Activated naive CD4-positive, alpha-beta T cell treated with anti-CD3 and anti-CD28 coated beads for 36 hours (primary cell): Measurements from ENCODE around the gene CREBRF. TPM values are rescaled to one million over a fixed set of nuclear protein-coding genes. Genes with fewer than 3 reads are reported as not detected.
A peak's percentile ranks its signal among the peaks of the same experiment; 100 is the strongest.
"Not testable (repeated sequence)": the region's sequence is repeated elsewhere in the genome, so short reads cannot be mapped to it uniquely, and the experiment has no call there.

ENCODE experiments used
- CTCF ChIA-PET: fragments of 350-600 bp; sonication (Branson Sonifier 250); formaldehyde crosslinking; loops from one replicate; lab custom pipeline; 2021; ENCODE audit warnings: antibody characterized with exemption; lab: Charles Lee
- DNase-seq: peaks from one replicate; pipeline ENCODE4 v3.0.0-alpha.2; 2020
- H3K27ac Mint-ChIP-seq: one replicate; pipeline ENCODE4 v1.8.0; 2021; ENCODE audit warnings: mild to moderate bottlenecking, mixed read lengths
- H3K27me3 Mint-ChIP-seq: one replicate; pipeline ENCODE4 v1.8.0; 2021; ENCODE audit warnings: low read depth, mixed read lengths
- H3K36me3 Mint-ChIP-seq: one replicate; pipeline ENCODE4 v1.8.0; 2021; ENCODE audit warnings: low read depth, mixed read lengths
- H3K4me1 Mint-ChIP-seq: one replicate; pipeline ENCODE4 v1.8.0; 2021; ENCODE audit warnings: low read depth, mixed read lengths
- H3K4me3 Mint-ChIP-seq: one replicate; pipeline ENCODE4 v1.8.0; 2021; ENCODE audit warnings: mild to moderate bottlenecking, moderate library complexity, mixed read lengths
- H3K9me3 Mint-ChIP-seq: one replicate; pipeline ENCODE4 v1.8.0; 2021; ENCODE audit warnings: mixed read lengths
- intact Hi-C: fragments of 100-400 bp; cut with micrococcal nuclease; formaldehyde crosslinking; loops from one replicate; pipeline ENCODE4 v1.15.1; 2023
- total RNA-seq, 2 experiments: library from RNA; stranded (reverse); gene quantifications; one replicate each; pipeline ENCODE4 v1.2.3, GENCODE V29; 2021

CREBRF gene
- total RNA-seq, 2 experiments from 2014 or later = 17.0 to 18.3 TPM

DNA sequence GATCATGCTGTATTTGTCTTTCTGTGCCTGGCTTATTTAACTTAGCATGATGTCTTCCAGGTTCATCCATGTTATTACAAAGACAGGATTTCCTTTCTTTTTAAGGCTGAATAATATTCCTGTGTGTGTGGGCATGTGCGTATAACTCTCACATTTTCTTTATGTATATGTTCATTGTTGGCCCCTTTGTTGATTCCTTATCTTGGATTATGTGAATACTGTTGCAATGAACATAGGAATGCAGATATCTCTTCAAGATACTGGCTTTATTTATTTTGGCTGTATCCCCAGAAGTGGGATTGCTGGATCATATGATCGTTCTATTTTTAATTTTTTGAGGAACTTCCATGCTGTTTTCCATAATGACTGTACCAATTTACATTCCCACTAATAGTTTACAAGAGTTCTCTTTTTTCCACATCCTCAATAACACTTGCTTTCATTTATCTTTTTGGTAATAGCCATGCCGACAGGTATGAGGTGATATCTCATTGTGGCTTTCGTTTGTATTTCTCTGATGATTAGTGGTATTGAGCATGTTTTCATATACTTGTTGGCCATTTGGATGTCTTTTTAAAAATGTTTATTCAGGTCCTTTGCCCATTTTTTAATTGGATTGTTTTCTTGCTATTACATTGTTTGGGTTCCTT lies 38.0 kb downstream of the CREBRF start:
- Mint-ChIP-seq H3K27me3 (no peaks in the 10 kb centered on the region), H3K27ac (no peak overlapping the region)

DNA sequence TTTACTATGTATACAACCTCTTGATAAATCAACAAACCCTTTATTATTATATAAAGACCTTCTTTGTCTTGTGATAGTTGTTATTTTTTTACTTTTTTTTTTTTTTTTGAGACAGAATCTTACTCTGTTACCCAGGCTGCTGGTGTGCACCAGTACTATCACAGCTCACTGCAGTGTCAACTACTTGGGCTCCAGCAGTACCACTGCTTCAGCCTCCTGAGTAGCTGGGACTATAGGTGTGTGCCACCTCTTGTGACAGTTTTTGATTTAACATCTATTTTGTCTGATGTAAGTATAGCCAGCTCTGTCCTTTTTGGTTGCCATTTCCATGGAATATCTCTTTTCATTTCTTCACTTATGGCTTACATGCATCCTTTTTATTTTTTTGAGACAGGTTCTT lies 42.6 kb downstream of the CREBRF start:
- H3K4me3 Mint-ChIP-seq = no peak overlapping the region
- peaks cover 8% of the 10 kb centered on the region for H3K9me3 Mint-ChIP-seq
- no peak overlapping the region for H3K27ac Mint-ChIP-seq
- intact Hi-C loops = no loop called here
- H3K4me1 Mint-ChIP-seq = peaks cover 64% of the 10 kb centered on the region
- no peak for DNase-seq
- H3K27me3 Mint-ChIP-seq = no peaks in the 10 kb centered on the region
- CTCF ChIA-PET = no interaction called here
- H3K36me3 Mint-ChIP-seq = peaks cover 17% of the 10 kb centered on the region

More for the DNA sequence above, 38.0 kb downstream of the CREBRF start:
- no peak for DNase-seq
- H3K36me3 Mint-ChIP-seq = peaks cover 8% of the 10 kb centered on the region
- no peaks in the 10 kb centered on the region for H3K9me3 Mint-ChIP-seq
- peaks cover 54% of the 10 kb centered on the region for H3K4me1 Mint-ChIP-seq
- CTCF ChIA-PET = no interaction called here
- intact Hi-C loops = no loop called here
- no peak overlapping the region for H3K4me3 Mint-ChIP-seq

- CTCF ChIA-PET = interaction anchor here (0.6 to 0.8 kb wide), 2 partner anchors 12 to 113 kb away, joined by 3 to 4 read pairs; no protein-coding TSS in a partner anchor
- H3K27me3 Mint-ChIP-seq = no peaks in the 10 kb centered on the region
- no peak overlapping the region for H3K4me3 Mint-ChIP-seq
- H3K36me3 Mint-ChIP-seq = peaks cover 15% of the 10 kb centered on the region
- H3K27ac Mint-ChIP-seq = peak overlapping the region; percentile 74
- H3K9me3 Mint-ChIP-seq = peaks cover 8% of the 10 kb centered on the region
- H3K4me1 Mint-ChIP-seq = peaks cover 61% of the 10 kb centered on the region
- no peak for DNase-seq
- intact Hi-C loops = no loop called here
Observed at GRCh38 chr5:173099461-173099860, 43.3 kb downstream of the CREBRF start.

DNA sequence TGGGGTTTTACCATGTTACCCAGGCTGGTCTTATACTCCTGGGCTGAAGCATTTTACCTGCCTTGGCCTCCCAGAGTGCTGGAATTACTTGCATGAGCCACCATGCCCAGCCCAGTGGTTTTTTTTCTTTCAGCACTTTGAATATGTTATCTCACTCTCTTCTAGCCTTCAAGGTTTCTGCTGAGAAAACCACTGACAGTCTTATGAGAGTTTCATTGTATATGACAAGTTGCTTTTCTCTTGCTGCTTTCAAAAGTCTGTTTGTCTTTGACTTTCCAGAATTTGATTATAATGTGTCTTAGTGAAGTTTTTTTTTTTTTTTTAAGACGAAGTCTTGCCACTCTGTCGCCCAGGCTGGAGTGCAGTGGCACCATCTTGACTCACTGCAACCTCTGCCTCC lies 45.1 kb downstream of the CREBRF start:
- peaks cover 59% of the 10 kb centered on the region for H3K4me1 Mint-ChIP-seq
- H3K36me3 Mint-ChIP-seq = peaks cover 15% of the 10 kb centered on the region
- DNase-seq = no peak
- H3K27ac Mint-ChIP-seq = no peak overlapping the region
- CTCF ChIA-PET = interaction anchor here (0.5 to 1.0 kb wide), 3 partner anchors 20 to 84 kb away, joined by 3 read pairs; no protein-coding TSS in a partner anchor
- no peak overlapping the region for H3K4me3 Mint-ChIP-seq
- intact Hi-C loops = no loop called here
- H3K9me3 Mint-ChIP-seq = peaks cover 8% of the 10 kb centered on the region
- H3K27me3 Mint-ChIP-seq = no peaks in the 10 kb centered on the region

DNA sequence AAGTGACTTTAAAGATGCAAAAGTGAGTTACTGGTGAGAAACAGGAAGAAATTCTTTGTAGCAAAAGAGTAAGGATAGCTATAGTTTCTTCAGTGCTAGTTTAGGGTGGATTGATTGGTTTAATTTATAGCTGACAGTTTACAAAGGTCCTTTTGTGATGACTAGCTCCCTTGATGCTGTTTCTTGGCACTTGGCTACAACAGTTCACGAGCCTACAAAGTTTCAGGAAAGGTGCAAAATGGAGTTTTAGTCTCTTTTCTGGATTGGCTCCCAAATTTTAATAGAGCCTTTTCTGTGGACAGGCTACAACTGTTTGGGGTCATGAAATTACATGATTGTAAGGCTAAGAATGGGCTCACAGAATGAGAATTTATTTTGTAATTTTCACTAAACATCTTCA lies 47.3 kb downstream of the CREBRF start:
- no peak for DNase-seq
- Mint-ChIP-seq H3K4me1 (peaks cover 43% of the 10 kb centered on the region), H3K4me3 (no peak overlapping the region), H3K27me3 (no peaks in the 10 kb centered on the region), H3K9me3 (peaks cover 8% of the 10 kb centered on the region), H3K27ac (no peak overlapping the region), H3K36me3 (peaks cover 15% of the 10 kb centered on the region)
- intact Hi-C loops = loop anchor here (2.0 kb wide), 1 partner anchor 13 kb away; no protein-coding TSS in a partner anchor
- CTCF ChIA-PET = no interaction called here

DNA sequence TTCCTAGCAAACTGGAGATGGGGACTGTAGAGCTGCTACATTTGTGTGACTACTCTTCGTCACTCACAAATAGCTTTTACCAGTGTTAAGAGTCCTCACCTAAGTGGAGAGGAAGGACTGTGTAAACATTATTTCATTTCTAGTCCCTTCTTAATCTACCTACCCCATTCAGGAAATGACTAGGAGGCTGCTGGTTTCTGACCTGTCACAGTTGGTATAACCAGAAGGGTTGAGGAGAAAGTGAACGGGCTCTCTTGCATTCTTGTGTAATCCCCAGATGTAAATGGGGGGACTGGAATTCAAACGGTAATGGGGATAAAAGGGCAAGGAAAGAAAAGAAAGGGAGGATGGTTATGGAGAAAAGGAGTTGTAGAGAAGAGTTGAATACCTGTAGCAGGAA lies 52.8 kb downstream of the CREBRF start:
- no peak overlapping the region for H3K4me3 Mint-ChIP-seq
- H3K9me3 Mint-ChIP-seq = no peaks in the 10 kb centered on the region
- H3K27me3 Mint-ChIP-seq = no peaks in the 10 kb centered on the region
- DNase-seq = no peak
- H3K27ac Mint-ChIP-seq = peak overlapping the region; percentile 43
- CTCF ChIA-PET = interaction anchor here (0.6 to 1.4 kb wide), 2 partner anchors 36 to 91 kb away, joined by 4 to 5 read pairs; partner anchors contain the start of gene BNIP1
- no peaks in the 10 kb centered on the region for H3K36me3 Mint-ChIP-seq
- intact Hi-C loops = no loop called here
- H3K4me1 Mint-ChIP-seq = peaks cover 15% of the 10 kb centered on the region

DNA sequence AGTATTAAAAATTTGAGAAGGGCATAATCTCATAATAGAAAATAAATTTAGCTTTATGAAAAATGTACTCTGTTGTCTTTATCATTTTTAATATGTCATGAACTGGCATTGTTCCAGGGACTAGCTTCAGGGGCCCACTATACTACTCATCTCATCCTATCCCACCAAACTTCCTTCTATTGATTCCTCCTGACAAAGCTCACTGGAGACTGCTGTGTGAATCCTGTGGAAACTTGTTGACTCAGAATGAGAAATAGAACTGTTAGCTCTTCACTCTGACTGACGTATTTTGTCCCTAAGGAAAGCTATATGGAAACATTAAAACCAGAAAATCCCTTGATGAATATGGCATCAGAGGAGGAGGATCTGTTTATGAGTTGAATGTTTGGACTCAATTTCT lies 58.4 kb downstream of the CREBRF start:
- Mint-ChIP-seq H3K4me1 (peaks cover 7% of the 10 kb centered on the region), H3K27me3 (no peaks in the 10 kb centered on the region), H3K4me3 (no peak overlapping the region), H3K27ac (no peak overlapping the region), H3K9me3 (peaks cover 3% of the 10 kb centered on the region), H3K36me3 (peaks cover 16% of the 10 kb centered on the region)
- CTCF ChIA-PET = interaction anchor here (0.6 kb wide), 1 partner anchor 15 kb away, joined by 4 read pairs; no protein-coding TSS in a partner anchor
- intact Hi-C loops = no loop called here
- no peak for DNase-seq

- CTCF ChIA-PET = no interaction called here
- Mint-ChIP-seq H3K36me3 (peaks cover 24% of the 10 kb centered on the region), H3K4me1 (peaks cover under 1% of the 10 kb centered on the region), H3K4me3 (no peak overlapping the region), H3K9me3 (peaks cover 8% of the 10 kb centered on the region), H3K27ac (no peak overlapping the region), H3K27me3 (no peaks in the 10 kb centered on the region)
- DNase-seq = no peak
- intact Hi-C loops = no loop called here
Observed at GRCh38 chr5:173119719-173120118, 63.6 kb downstream of the CREBRF start.

DNA sequence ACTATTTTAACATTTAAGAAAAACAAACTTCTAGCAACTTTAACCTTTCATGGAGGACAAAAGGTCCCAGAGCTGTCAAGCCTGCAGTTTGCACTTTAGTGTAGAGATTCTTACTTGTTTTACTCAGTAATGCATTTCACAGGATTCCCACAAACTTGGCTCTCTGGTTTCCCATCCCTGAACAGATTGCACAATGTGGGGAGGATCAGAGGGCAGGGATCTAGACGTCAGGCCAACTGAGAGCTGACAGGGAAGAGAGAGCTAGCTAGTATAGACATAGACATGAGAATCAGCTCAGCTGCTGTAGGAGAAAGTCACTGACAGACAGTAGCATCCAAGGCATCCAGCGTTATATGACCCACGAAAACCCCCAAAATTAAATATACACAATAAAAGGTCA lies 67.3 kb downstream of the CREBRF start:
- Mint-ChIP-seq H3K36me3 (peaks cover 27% of the 10 kb centered on the region), H3K4me1 (no peaks in the 10 kb centered on the region), H3K9me3 (peaks cover 8% of the 10 kb centered on the region), H3K4me3 (no peak overlapping the region), H3K27me3 (no peaks in the 10 kb centered on the region), H3K27ac (no peak overlapping the region)
- DNase-seq = no peak
- CTCF ChIA-PET = interaction anchor here (0.6 to 1.9 kb wide), 2 partner anchors 10 to 13 kb away, joined by 3 to 6 read pairs; no protein-coding TSS in a partner anchor
- intact Hi-C loops = no loop called here

- DNase-seq, H3K4me3 Mint-ChIP-seq, H3K27ac Mint-ChIP-seq, H3K4me1 Mint-ChIP-seq, H3K36me3 Mint-ChIP-seq, H3K27me3 Mint-ChIP-seq, H3K9me3 Mint-ChIP-seq, intact Hi-C loops, CTCF ChIA-PET: not testable (repeated sequence)
Observed at GRCh38 chr5:173132166-173132565, 76.0 kb downstream of the CREBRF start.

GRCh38 chr5:173138707-173139106 lies 82.6 kb downstream of the CREBRF start:
- H3K9me3 Mint-ChIP-seq = no peaks in the 10 kb centered on the region
- no peak overlapping the region for H3K4me3 Mint-ChIP-seq
- H3K36me3 Mint-ChIP-seq = no peaks in the 10 kb centered on the region
- no peaks in the 10 kb centered on the region for H3K27me3 Mint-ChIP-seq
- no peak overlapping the region for H3K27ac Mint-ChIP-seq
- intact Hi-C loops = no loop called here
- no peak for DNase-seq
- CTCF ChIA-PET = no interaction called here
- H3K4me1 Mint-ChIP-seq = no peaks in the 10 kb centered on the region

DNA sequence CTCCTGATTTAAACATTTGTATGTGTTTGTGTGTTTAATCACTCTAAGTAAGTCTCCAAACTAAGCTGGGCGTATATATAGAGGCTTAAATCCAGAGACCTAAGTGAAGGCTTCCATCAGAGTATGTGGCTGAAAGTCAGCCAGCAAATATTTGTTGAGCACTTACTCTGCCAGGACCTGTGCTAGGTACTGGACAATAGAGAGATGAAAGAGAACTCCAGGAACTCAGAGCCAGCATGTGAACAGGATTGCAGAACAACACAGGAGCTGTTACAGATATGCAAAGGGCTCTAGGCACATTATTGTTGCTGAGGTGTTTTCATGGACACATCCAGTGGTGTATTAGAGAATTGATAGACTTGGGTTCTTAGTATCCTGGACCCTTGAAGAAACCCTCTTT lies 83.5 kb downstream of the CREBRF start:
- Mint-ChIP-seq H3K27me3 (no peaks in the 10 kb centered on the region), H3K27ac (no peak overlapping the region), H3K9me3 (no peaks in the 10 kb centered on the region), H3K4me3 (no peak overlapping the region), H3K4me1 (peaks cover 3% of the 10 kb centered on the region), H3K36me3 (no peaks in the 10 kb centered on the region)
- CTCF ChIA-PET = interaction anchor here (0.6 to 0.8 kb wide), 3 partner anchors 10 to 739 kb away, joined by 3 read pairs; partner anchors contain the start of gene ATP6V0E1
- no peak for DNase-seq
- intact Hi-C loops = loop anchor here (10.0 kb wide), 1 partner anchor 145 kb away; no protein-coding TSS in a partner anchor

DNA sequence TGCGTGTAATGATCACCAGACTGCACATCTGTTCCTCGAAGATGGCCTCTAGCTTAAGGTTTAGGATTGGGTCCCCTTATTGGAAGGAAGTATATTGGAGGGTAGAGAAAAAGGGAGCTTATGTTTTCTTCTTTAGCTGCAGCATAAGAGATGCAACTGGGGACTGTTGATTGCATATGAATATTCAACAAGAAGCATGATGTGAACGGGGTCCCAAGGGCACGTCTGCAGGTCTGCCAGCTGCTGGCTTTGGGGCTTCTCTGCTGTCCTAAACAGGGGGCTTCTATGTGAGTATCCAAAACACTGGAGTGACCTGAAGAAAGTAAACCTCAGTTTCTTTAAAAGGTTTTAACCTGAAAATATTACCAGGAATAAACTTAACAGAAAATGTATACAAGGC lies 84.6 kb downstream of the CREBRF start:
- DNase-seq = no peak
- CTCF ChIA-PET = no interaction called here
- intact Hi-C loops = loop anchor here (10.0 kb wide), 1 partner anchor 144 kb away; no protein-coding TSS in a partner anchor
- Mint-ChIP-seq H3K36me3 (no peaks in the 10 kb centered on the region), H3K4me1 (peaks cover 11% of the 10 kb centered on the region), H3K4me3 (no peak overlapping the region), H3K9me3 (no peaks in the 10 kb centered on the region), H3K27me3 (no peaks in the 10 kb centered on the region), H3K27ac (no peak overlapping the region)
